H9 (cell line): Measurements from ENCODE around the gene NPIPB6. TPM values are rescaled to one million over a fixed set of nuclear protein-coding genes. Genes with fewer than 3 reads are reported as not detected.

Experiments
- DNase-seq: peaks from one replicate; pipeline ENCODE4 v3.0.0-alpha.2; 2017
- H2AFZ ChIP-seq: one replicate; pipeline ENCODE4 v1.6.1; 2013; ENCODE audit warnings: mild to moderate bottlenecking, low read length, control low read depth, moderate library complexity
- H2AK5ac ChIP-seq: 2 replicates; pipeline ENCODE4 v1.6.1; 2013; ENCODE audit warnings: low read length, control low read depth, mixed read lengths; ENCODE audit not compliant: insufficient read length
- H2BK120ac ChIP-seq: one replicate; pipeline ENCODE4 v1.6.1; 2013; ENCODE audit warnings: low read depth, mild to moderate bottlenecking, low read length, control low read depth, inconsistent platforms; ENCODE audit not compliant: poor library complexity, severe bottlenecking
- H2BK12ac ChIP-seq: 2 replicates; pipeline ENCODE4 v1.6.1; 2013; ENCODE audit warnings: low read length, control low read depth, mixed read lengths, low read depth; ENCODE audit not compliant: insufficient read length
- H2BK15ac ChIP-seq: 2 replicates; pipeline ENCODE4 v1.6.1; 2013; ENCODE audit warnings: low read depth, low read length, control low read depth
- H2BK20ac ChIP-seq: one replicate; pipeline ENCODE4 v1.6.1; 2013; ENCODE audit warnings: low read depth, mild to moderate bottlenecking, low read length, control low read depth, inconsistent platforms; ENCODE audit not compliant: poor library complexity, severe bottlenecking
- H2BK5ac ChIP-seq: 2 replicates; pipeline ENCODE4 v1.6.1; 2013; ENCODE audit warnings: low read length, control low read depth, mixed read lengths; ENCODE audit not compliant: insufficient read length
- H3K14ac ChIP-seq: 2 replicates; pipeline ENCODE4 v1.6.1; 2013; ENCODE audit warnings: low read length, control low read depth; ENCODE audit not compliant: insufficient read depth
- H3K18ac ChIP-seq: 2 replicates; pipeline ENCODE4 v1.6.1; 2013; ENCODE audit warnings: low read depth, mild to moderate bottlenecking, mixed read lengths, low read length, control low read depth; ENCODE audit not compliant: insufficient read length
- H3K23ac ChIP-seq: 2 replicates; pipeline ENCODE4 v1.6.1; 2013; ENCODE audit warnings: low read length, control low read depth, mixed read lengths, low read depth; ENCODE audit not compliant: insufficient read length
- H3K23me2 ChIP-seq: 2 replicates; pipeline ENCODE4 v1.6.1; 2013; ENCODE audit warnings: low read depth, mild to moderate bottlenecking, mixed read lengths, low read length, control low read depth; ENCODE audit not compliant: insufficient read length, poor library complexity, severe bottlenecking
- H3K27ac ChIP-seq: 2 replicates; pipeline ENCODE4 v1.5.1; 2013; ENCODE audit warnings: low read length, control low read depth, mixed read lengths, low read depth; ENCODE audit not compliant: insufficient read length
- H3K27me3 ChIP-seq: 2 replicates; pipeline ENCODE4 v1.6.1; 2013; ENCODE audit warnings: low read length, control low read depth, inconsistent platforms; ENCODE audit not compliant: insufficient read depth
- H3K4ac ChIP-seq: 2 replicates; pipeline ENCODE4 v1.6.1; 2013; ENCODE audit warnings: low read depth, mild to moderate bottlenecking, control low read depth, inconsistent platforms, low read length, moderate library complexity
- H3K4me1 ChIP-seq: 2 replicates; pipeline ENCODE4 v1.6.1; 2013; ENCODE audit warnings: low read length, control low read depth, inconsistent platforms; ENCODE audit not compliant: insufficient read depth
- H3K4me2 ChIP-seq: 2 replicates; pipeline ENCODE4 v1.6.1; 2013; ENCODE audit warnings: low read length, control low read depth, mixed read lengths; ENCODE audit not compliant: insufficient read length, insufficient read depth
- H3K56ac ChIP-seq: 2 replicates; pipeline ENCODE4 v1.6.1; 2013; ENCODE audit warnings: low read depth, mild to moderate bottlenecking, mixed read lengths, low read length, control low read depth; ENCODE audit not compliant: insufficient read length
- H3K79me1 ChIP-seq: 2 replicates; pipeline ENCODE4 v1.6.1; 2013; ENCODE audit warnings: low read depth, mild to moderate bottlenecking, moderate library complexity, low read length, control low read depth, inconsistent platforms; ENCODE audit not compliant: insufficient read depth, poor library complexity, severe bottlenecking
- H3K79me2 ChIP-seq: 2 replicates; pipeline ENCODE4 v1.6.1; 2013; ENCODE audit warnings: low read length, control low read depth, inconsistent platforms; ENCODE audit not compliant: insufficient read depth
- H3K9ac ChIP-seq: 2 replicates; pipeline ENCODE4 v1.6.1; 2013; ENCODE audit warnings: low read length, control low read depth, mixed read lengths; ENCODE audit not compliant: insufficient read length; ENCODE audit errors: extremely low read depth
- H3K9me3 ChIP-seq: one replicate; pipeline ENCODE4 v1.6.1; 2013; ENCODE audit warnings: low read depth, low read length, inconsistent platforms; ENCODE audit not compliant: control insufficient read depth
- H3T11ph ChIP-seq: one replicate; pipeline ENCODE4 v1.6.1; 2013; ENCODE audit warnings: mild to moderate bottlenecking, low read length, control low read depth, inconsistent platforms
- H4K20me1 ChIP-seq: one replicate; pipeline ENCODE4 v1.6.1; 2013; ENCODE audit not compliant: control insufficient read depth, insufficient read length, insufficient read depth
- H4K5ac ChIP-seq: 2 replicates; pipeline ENCODE4 v1.6.1; 2013; ENCODE audit warnings: low read depth, mild to moderate bottlenecking, mixed read lengths, low read length, control low read depth; ENCODE audit not compliant: insufficient read length
- H4K8ac ChIP-seq: replicated peaks from 2 replicates; pipeline ENCODE4 v1.6.1; 2013; ENCODE audit warnings: low read length, control low read depth, mixed read lengths, low read depth; ENCODE audit not compliant: insufficient read length
- H4K91ac ChIP-seq: 2 replicates; pipeline ENCODE4 v1.6.1; 2013; ENCODE audit warnings: low read depth, mild to moderate bottlenecking, moderate library complexity, mixed read lengths, low read length, control low read depth; ENCODE audit not compliant: insufficient read length
- H3K27ac Mint-ChIP-seq, 3 experiments: 2 replicates in 2 of 3; 3 replicates in 1 of 3; pipeline ENCODE4 v1.8.0; 2020 to 2021; ENCODE audit warnings: mixed read lengths in 3 of 3, mild to moderate bottlenecking in 1 of 3, moderate library complexity in 1 of 3
- H3K27me3 Mint-ChIP-seq: 2 replicates; pipeline ENCODE4 v1.8.0; 2021; ENCODE audit warnings: low read depth, mild to moderate bottlenecking, moderate library complexity, mixed read lengths
- H3K36me3 Mint-ChIP-seq, 3 experiments: 2 replicates in 2 of 3; 3 replicates in 1 of 3; pipeline ENCODE4 v1.8.0; 2020 to 2021; ENCODE audit warnings: low read depth in 3 of 3, mixed read lengths in 3 of 3; ENCODE audit not compliant: insufficient read depth in 1 of 3
- H3K4me1 Mint-ChIP-seq, 2 experiments: 2 replicates each; pipeline ENCODE4 v1.8.0; 2020; ENCODE audit warnings: mixed read lengths in 2 of 2
- H3K4me3 Mint-ChIP-seq, 2 experiments: 2 replicates in 1 of 2; 3 replicates in 1 of 2; pipeline ENCODE4 v1.8.0; 2020 to 2021; ENCODE audit warnings: mild to moderate bottlenecking in 2 of 2, mixed read lengths in 2 of 2, moderate library complexity in 1 of 2
- H3K9me3 Mint-ChIP-seq, 2 experiments: 2 replicates in 1 of 2; 3 replicates in 1 of 2; pipeline ENCODE4 v1.8.0; 2020; ENCODE audit warnings: mild to moderate bottlenecking in 2 of 2, mixed read lengths in 2 of 2, moderate library complexity in 1 of 2
- CTCF ChIP-seq: fragments of 200-600 bp; sonication (generic); conservative IDR thresholded peaks from 3 replicates; pipeline ENCODE4 v1.8.0; 2021; ENCODE audit warnings: antibody characterized with exemption, mild to moderate bottlenecking
- WGBS: extraction: QIAGEN DNeasy Blood & Tissue Kit; methylation state at CpG from one replicate; pipeline ENCODE4 v1.1.7; 2013; ENCODE audit warnings: missing lambda C conversion rate, low lambda C conversion rate, mixed read lengths; ENCODE audit not compliant: insufficient read length; ENCODE audit errors: extremely low coverage; 5-methylcytosine and 5-hydroxymethylcytosine counted together
- total RNA-seq: library from RNA; stranded (reverse); gene quantifications from 2 replicates; pipeline ENCODE4 v1.2.1, GENCODE V29; 2021

The NPIPB6 gene
- total RNA-seq, 1 experiment from 2014 or later, result 5.2 TPM

GRCh38 chr16:28321700-28322411, 41.5 kb downstream of the NPIPB6 start:
- no CpG with 5 or more reads among the region's 20 CpGs for WGBS
- Mint-ChIP-seq H3K4me3 (no peak overlapping the region), H3K27ac (no peak overlapping the region), H3K4me1 (peaks cover 0 to 6% of the 10 kb centered on the region in 2 experiments; a peak in 2 of 4 replicates), H3K9me3 (no peaks in the 10 kb centered on the region), H3K36me3 (peaks cover 15 to 27% (median 22%) of the 10 kb centered on the region in 3 experiments), H3K27me3 (no peaks in the 10 kb centered on the region; the same call in 1 of the 2 replicates)
- Histone ChIP-seq H3K79me2 (no peaks in the 10 kb centered on the region), H3K9ac (no peak overlapping the region), H2BK12ac (no peak overlapping the region), H3T11ph (no peak overlapping the region), H3K4ac (no peak overlapping the region), H3K79me1 (no peaks in the 10 kb centered on the region), H2AK5ac (no peak overlapping the region), H3K23me2 (no peaks in the 10 kb centered on the region), H3K4me1 (no peaks in the 10 kb centered on the region), H3K18ac (no peak overlapping the region), H4K91ac (no peak overlapping the region), H4K20me1 (no peaks in the 10 kb centered on the region), H3K14ac (no peak overlapping the region), H2AFZ (no peak overlapping the region), H4K5ac (no peak overlapping the region), H2BK120ac (no peak overlapping the region), H2BK5ac (no peak overlapping the region), H3K9me3 (no peaks in the 10 kb centered on the region), H3K23ac (no peak overlapping the region), H3K27me3 (no peaks in the 10 kb centered on the region), H3K27ac (no peak overlapping the region), H3K56ac (no peak overlapping the region), H3K4me2 (no peak overlapping the region), H2BK20ac (no peak overlapping the region), H2BK15ac (no peak overlapping the region), H4K8ac (no peak overlapping the region)
- peak; percentile 81 for TF ChIP-seq CTCF
- peak; percentile 70 for DNase-seq
